ENCODE results near the gene CRY2. TPM values are rescaled to one million over a fixed set of nuclear protein-coding genes. Genes with fewer than 3 reads are reported as not detected.

CRY2 gene
- total and polyA plus RNA-seq, 12 donors: 16.8 to 131 (median 86.6) TPM

- WGBS, 2 donors: 73 to 74% methylated on average over 7 of the region's 7 CpGs
- peaks cover 0 to 23% (median 19%) of the 10 kb centered on the region in 7 donors for H3K27me3 ChIP-seq
- ATAC-seq (no peak), DNase-seq (no peak)
- TF ChIP-seq CTCF (IDR thresholded peaks at IDR 0.05): no peak
- intact Hi-C loops (cut with DNase I): loop anchor here in 5 of 10 donors (1.0 to 5.0 kb wide), 5 partner anchors 18 to 77 kb away; partner anchors contain the start of gene CRY2 (in 2 of the 5)
- peak overlapping the region in 9 of 10 donors; percentile 71 to 96 (median 89) for H3K27ac ChIP-seq
- no peaks in the 10 kb centered on the region for H3K9me3 ChIP-seq
- H3K4me3 ChIP-seq: peak overlapping the region in 8 of 10 donors; percentile 75 to 99 (median 94)
- peaks cover 0 to 21% (median 11%) of the 10 kb centered on the region in 9 donors for H3K36me3 ChIP-seq
- peaks cover 15 to 63% (median 37%) of the 10 kb centered on the region in 9 donors for H3K4me1 ChIP-seq
Measured at GRCh38 chr11:45918962-45919675, 71.8 kb downstream of the CRY2 start.

- ATAC-seq: no peak
Measured at GRCh38 chr11:45919806-45920530, 72.7 kb downstream of the CRY2 start.

GRCh38 chr11:45920531-45921477 is 73.5 kb downstream of the CRY2 start:
- intact Hi-C loops (cut with DNase I): no loop called here
- H3K27ac ChIP-seq: peak overlapping the region in 5 of 10 donors; percentile 37 to 71 (median 39)
- no peak for ATAC-seq

More at GRCh38 chr11:45919806-45920530, 72.7 kb downstream of the CRY2 start:
- no peaks in the 10 kb centered on the region for H3K9me3 ChIP-seq
- intact Hi-C loops (cut with DNase I): loop anchor here in 4 of 10 donors (2.0 to 5.0 kb wide), 4 partner anchors 19 to 78 kb away; partner anchors contain the start of gene CRY2 (in 1 of the 4)
- peak; percentile 50 to 59 for DNase-seq
- peak overlapping the region in 6 of 10 donors; percentile 60 to 93 (median 91) for H3K27ac ChIP-seq
- no peak overlapping the region for H3K4me3 ChIP-seq
- peaks cover 15 to 63% (median 37%) of the 10 kb centered on the region in 9 donors for H3K4me1 ChIP-seq
- no peak for TF ChIP-seq CTCF (IDR thresholded peaks at IDR 0.05)
- WGBS, 2 donors: 79% methylated on average over 13 of the region's 13 CpGs
- peaks cover 0 to 13% (median 2%) of the 10 kb centered on the region in 9 donors for H3K36me3 ChIP-seq
- H3K27me3 ChIP-seq: peaks cover 0 to 31% (median 26%) of the 10 kb centered on the region in 7 donors

More at GRCh38 chr11:45920531-45921477, 73.5 kb downstream of the CRY2 start:
- H3K9me3 ChIP-seq: no peaks in the 10 kb centered on the region
- peaks cover 15 to 61% (median 37%) of the 10 kb centered on the region in 9 donors for H3K4me1 ChIP-seq
- TF ChIP-seq CTCF (IDR thresholded peaks at IDR 0.05): no peak
- peaks cover 0 to 5% (median 0%) of the 10 kb centered on the region in 9 donors for H3K36me3 ChIP-seq
- H3K4me3 ChIP-seq: no peak overlapping the region
- no peak for DNase-seq
- 83 to 91% methylated on average over 6 of the region's 6 CpGs for WGBS, 2 donors
- H3K27me3 ChIP-seq: peaks cover 0 to 34% (median 27%) of the 10 kb centered on the region in 7 donors

Data from heart right ventricle (tissue), 16 donors.